Vagina (tissue), 2 donors: ENCODE data around the gene MPP1. TPM values are rescaled to one million over a fixed set of nuclear protein-coding genes. Genes with fewer than 3 reads are reported as not detected.

Source experiments
- DNase-seq, 2 donors: peaks; one replicate each; pipeline ENCODE4 v3.0.0-alpha.2; 2017; ENCODE audit errors: extremely low spot score in 2 of 2
- H3K27ac ChIP-seq: fragments of 200-600 bp; sonication (generic); one replicate; pipeline ENCODE4 v1.5.1; 2019
- H3K27me3 ChIP-seq: fragments of 200-600 bp; sonication (generic); one replicate; pipeline ENCODE4 v1.5.1; 2019
- H3K36me3 ChIP-seq, 2 donors: fragments of 200-600 bp; sonication (generic); one replicate each; pipeline ENCODE4 v1.5.1; 2017 to 2019
- H3K4me1 ChIP-seq: fragments of 200-600 bp; sonication (generic); one replicate; pipeline ENCODE4 v1.5.1; 2019
- H3K4me3 ChIP-seq, 2 donors: fragments of 200-600 bp; sonication (generic); 1 replicate in 1 of 2; 2 replicates in 1 of 2; pipeline ENCODE4 v1.5.1; 2016 to 2019
- H3K9me3 ChIP-seq: fragments of 200-600 bp; sonication (generic); one replicate; pipeline ENCODE4 v1.5.1; 2019
- CTCF ChIP-seq, 3 experiments: fragments of 450-650 bp in 2 of 3; fragments of 200-600 bp in 1 of 3; sonication (generic) in 1 of 3; IDR thresholded peaks; one replicate each; pipeline ENCODE4 v1.5.1; 2017 to 2019; ENCODE audit warnings: antibody characterized with exemption in 3 of 3, mild to moderate bottlenecking in 2 of 3, moderate library complexity in 2 of 3
- POLR2A ChIP-seq, 2 donors: fragments of 450-650 bp; IDR thresholded peaks; one replicate each; pipeline ENCODE4 v1.6.1; 2017; ENCODE audit warnings: antibody characterized with exemption in 2 of 2, mild to moderate bottlenecking in 2 of 2, moderate library complexity in 2 of 2
- POLR2AphosphoS5 ChIP-seq, 2 donors: sonication (generic); formaldehyde crosslinking; IDR thresholded peaks; one replicate each; pipeline ENCODE4 v1.9.0; 2017; ENCODE audit warnings: antibody characterized with exemption in 2 of 2, mild to moderate bottlenecking in 2 of 2, low read depth in 1 of 2; ENCODE audit not compliant: insufficient read depth in 1 of 2
- intact Hi-C: fragments of 100-400 bp; cut with DNase I; formaldehyde crosslinking; loops from one replicate; pipeline ENCODE4 v1.15.1; 2023
- total RNA-seq: library from RNA; depleted of rRNA; stranded (reverse); fragments of >200 nt; gene quantifications from one replicate; pipeline ENCODE4 v1.2.3, GENCODE V29; 2016

MPP1 gene
- total RNA-seq, 1 donor from 2014 or later: 15.7 TPM

- Histone ChIP-seq H3K27ac (no peak overlapping the region), H3K36me3 (no peaks in the 10 kb centered on the region), H3K9me3 (no peaks in the 10 kb centered on the region), H3K4me1 (peaks cover 19% of the 10 kb centered on the region), H3K4me3 (no peak overlapping the region), H3K27me3 (no peaks in the 10 kb centered on the region)
- no peak for DNase-seq
- TF ChIP-seq POLR2AphosphoS5 (IDR thresholded peaks at IDR 0.05; ENCODE audit: insufficient read depth in 1 of 2, low read depth in 1 of 2) (no peak), CTCF (IDR thresholded peaks at IDR 0.05) (no peak), POLR2A (IDR thresholded peaks at IDR 0.05) (no peak)
- intact Hi-C loops: no loop called here
These were observed 69.4 kb downstream of the MPP1 start for GRCh38 chrX:154735695-154736393.

DNA sequence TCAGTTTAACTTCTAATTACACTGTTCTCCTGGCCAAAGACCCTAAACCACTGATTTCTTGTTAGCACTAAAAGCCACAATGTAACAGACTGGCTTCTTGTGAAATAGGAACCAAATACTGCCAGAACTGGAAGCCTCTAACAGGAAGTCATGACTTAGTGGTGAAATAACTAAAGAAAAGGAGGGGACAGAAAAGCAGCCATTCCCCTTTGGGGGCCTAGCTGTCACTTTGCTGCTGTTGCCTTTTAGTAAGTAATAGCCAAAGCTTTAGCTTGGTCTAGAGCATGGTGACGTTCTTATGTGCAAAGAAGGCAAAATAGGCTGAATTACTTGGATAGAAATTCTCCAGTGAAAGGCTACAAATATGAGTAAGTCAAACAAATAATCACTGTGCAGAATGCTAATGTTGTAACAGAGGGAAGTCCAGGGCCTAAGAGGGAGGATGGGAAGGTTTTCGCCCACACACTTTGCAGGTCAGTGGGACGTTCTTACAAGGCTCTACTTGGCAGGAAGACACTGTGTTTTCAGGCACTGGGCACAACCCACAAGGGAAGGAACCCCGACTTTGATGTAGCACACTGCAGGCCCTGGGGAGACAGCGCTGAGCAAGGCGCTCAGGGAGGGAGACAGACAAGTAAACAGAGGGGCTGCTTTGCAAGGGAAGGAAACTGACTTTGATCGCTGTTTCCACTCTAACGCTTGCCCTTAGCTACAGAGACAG is 71.1 kb downstream of the MPP1 start:
- Histone ChIP-seq H3K9me3 (no peaks in the 10 kb centered on the region), H3K36me3 (no peaks in the 10 kb centered on the region), H3K27me3 (no peaks in the 10 kb centered on the region), H3K4me1 (peaks cover 32% of the 10 kb centered on the region), H3K27ac (peak overlapping the region; percentile 55), H3K4me3 (no peak overlapping the region)
- intact Hi-C loops: no loop called here
- TF ChIP-seq POLR2A (IDR thresholded peaks at IDR 0.05) (no peak), POLR2AphosphoS5 (IDR thresholded peaks at IDR 0.05; ENCODE audit: insufficient read depth in 1 of 2, low read depth in 1 of 2) (no peak), CTCF (IDR thresholded peaks at IDR 0.05) (no peak)
- DNase-seq: no peak

- Histone ChIP-seq H3K4me3 (no peak overlapping the region), H3K27me3 (no peaks in the 10 kb centered on the region), H3K9me3 (no peaks in the 10 kb centered on the region), H3K4me1 (peaks cover 42% of the 10 kb centered on the region), H3K27ac (peak overlapping the region; percentile 34), H3K36me3 (no peaks in the 10 kb centered on the region)
- intact Hi-C loops: no loop called here
- TF ChIP-seq POLR2AphosphoS5 (IDR thresholded peaks at IDR 0.05; ENCODE audit: insufficient read depth in 1 of 2, low read depth in 1 of 2): no peak
- no peak for TF ChIP-seq POLR2A (IDR thresholded peaks at IDR 0.05)
- no peak for TF ChIP-seq CTCF (IDR thresholded peaks at IDR 0.05)
- no peak for DNase-seq
These were observed 72.2 kb downstream of the MPP1 start for GRCh38 chrX:154733066-154733425.

GRCh38 chrX:154732421-154733065 is 72.7 kb downstream of the MPP1 start:
- intact Hi-C loops: no loop called here
- no peaks in the 10 kb centered on the region for H3K9me3 ChIP-seq
- H3K4me1 ChIP-seq: peaks cover 44% of the 10 kb centered on the region
- no peaks in the 10 kb centered on the region for H3K36me3 ChIP-seq
- H3K4me3 ChIP-seq: no peak overlapping the region
- no peaks in the 10 kb centered on the region for H3K27me3 ChIP-seq
- DNase-seq: no peak
- TF ChIP-seq POLR2A (IDR thresholded peaks at IDR 0.05) (no peak), CTCF (IDR thresholded peaks at IDR 0.05) (no peak), POLR2AphosphoS5 (IDR thresholded peaks at IDR 0.05; ENCODE audit: insufficient read depth in 1 of 2, low read depth in 1 of 2) (no peak)
- H3K27ac ChIP-seq: peak overlapping the region; percentile 34
